Natural killer cell treated with Interleukin-12 subunit alpha and Interleukin-12 subunit beta and Interleukin-15 and Interleukin-18, amount 100 ng/mL, for 72 hours (primary cell): Measurements from ENCODE around the gene SNRNP200. TPM values are rescaled to one million over a fixed set of nuclear protein-coding genes. Genes with fewer than 3 reads are reported as not detected.

Source experiments
- ATAC-seq, 2 donors: fragments of 150-1000 bp; cut with Tn5 transposase in 1 of 2; sonication (Bioruptor Pico), chemical (Tn5 transposase) in 1 of 2; 2 replicates each; pipeline ENCODE4 v1.10.0; 2021
- DNase-seq: peaks from one replicate; pipeline ENCODE4 v3.0.0; 2022; ENCODE audit warnings: low spot score
- H3K27ac Mint-ChIP-seq, 2 donors: 1 replicate in 1 of 2; 2 replicates in 1 of 2; pipeline ENCODE4 v1.8.0; 2022; ENCODE audit warnings: mixed read lengths in 2 of 2, mild to moderate bottlenecking in 1 of 2, moderate library complexity in 1 of 2
- H3K27me3 Mint-ChIP-seq, 2 donors: 1 replicate in 1 of 2; 2 replicates in 1 of 2; pipeline ENCODE4 v1.8.0; 2022; ENCODE audit warnings: mixed read lengths in 2 of 2
- H3K36me3 Mint-ChIP-seq: one replicate; pipeline ENCODE4 v1.8.0; 2022; ENCODE audit warnings: mixed read lengths
- H3K4me1 Mint-ChIP-seq, 2 donors: 1 replicate in 1 of 2; 2 replicates in 1 of 2; pipeline ENCODE4 v1.8.0; 2022; ENCODE audit warnings: low read depth in 2 of 2, mixed read lengths in 2 of 2, mild to moderate bottlenecking in 1 of 2
- H3K4me3 Mint-ChIP-seq: one replicate; pipeline ENCODE4 v1.8.0; 2022; ENCODE audit warnings: mixed read lengths
- H3K9me3 Mint-ChIP-seq: 2 replicates; pipeline ENCODE4 v1.8.0; 2022; ENCODE audit warnings: mixed read lengths
- total RNA-seq, 2 donors: library from RNA; stranded (reverse); gene quantifications; one replicate each; pipeline ENCODE4 v1.2.3, GENCODE V29; 2022

SNRNP200 gene
- total RNA-seq = 100 to 1,000 TPM; 166 to 201 TPM

- Mint-ChIP-seq H3K27ac (peak within 1 kb of the TSS; percentile 98), H3K9me3 (no peaks in the 10 kb centered on the region), H3K4me1 (peaks cover 45 to 46% of the 10 kb centered on the region in 2 donors), H3K27me3 (no peaks in the 10 kb centered on the region), H3K4me3 (peak within 1 kb of the TSS; percentile 96), H3K36me3 (peaks cover 35% of the 10 kb centered on the region)
- DNase-seq (peak; percentile 93), ATAC-seq (peak; percentile 99)
These were observed at the start of gene SNRNP200 for GRCh38 chr2:96305091-96305978. Gene SNRNP200, minus strand, starts transcription at chr2:96305546. Its CDS starts 109 bp downstream, at chr2:96305437.

GRCh38 chr2:96354492-96354891 is 49.1 kb upstream of the SNRNP200 start:
- Mint-ChIP-seq H3K36me3 (peaks cover 4% of the 10 kb centered on the region), H3K27ac (no peak overlapping the region)

GRCh38 chr2:96353606-96354101 is 48.3 kb upstream of the SNRNP200 start:
- Mint-ChIP-seq H3K4me3 (no peak overlapping the region), H3K4me1 (no peaks in the 10 kb centered on the region), H3K27me3 (no peaks in the 10 kb centered on the region), H3K27ac (no peak overlapping the region), H3K36me3 (peaks cover 4% of the 10 kb centered on the region), H3K9me3 (no peaks in the 10 kb centered on the region)
- no peak for ATAC-seq
- no peak for DNase-seq

More at GRCh38 chr2:96354492-96354891, 49.1 kb upstream of the SNRNP200 start:
- Mint-ChIP-seq H3K4me1 (peaks cover 0 to 6% of the 10 kb centered on the region in 2 donors), H3K27me3 (no peaks in the 10 kb centered on the region), H3K9me3 (no peaks in the 10 kb centered on the region), H3K4me3 (no peak overlapping the region)
- no peak for ATAC-seq
- no peak for DNase-seq

GRCh38 chr2:96353032-96353561 is 47.8 kb upstream of the SNRNP200 start:
- no peak overlapping the region for H3K27ac Mint-ChIP-seq
- H3K9me3 Mint-ChIP-seq = no peaks in the 10 kb centered on the region
- H3K4me1 Mint-ChIP-seq = no peaks in the 10 kb centered on the region
- H3K27me3 Mint-ChIP-seq = no peaks in the 10 kb centered on the region
- DNase-seq = no peak
- no peak for ATAC-seq
- H3K4me3 Mint-ChIP-seq = no peak overlapping the region
- H3K36me3 Mint-ChIP-seq = peaks cover 4% of the 10 kb centered on the region

- H3K27ac Mint-ChIP-seq = no peak overlapping the region
These were observed 42.0 kb upstream of the SNRNP200 start for GRCh38 chr2:96347395-96347794.

GRCh38 chr2:96345868-96346462 is 40.6 kb upstream of the SNRNP200 start:
- Mint-ChIP-seq H3K27me3 (no peaks in the 10 kb centered on the region), H3K4me1 (peaks cover 4 to 37% of the 10 kb centered on the region in 2 donors), H3K27ac (peak overlapping the region in 1 of 2 donors; percentile 93), H3K4me3 (no peak overlapping the region), H3K9me3 (no peaks in the 10 kb centered on the region), H3K36me3 (peaks cover 29% of the 10 kb centered on the region)
- ATAC-seq (no peak), DNase-seq (no peak)

More at GRCh38 chr2:96347395-96347794, 42.0 kb upstream of the SNRNP200 start:
- peaks cover 0 to 23% of the 10 kb centered on the region in 2 donors for H3K4me1 Mint-ChIP-seq
- no peak for DNase-seq
- no peaks in the 10 kb centered on the region for H3K9me3 Mint-ChIP-seq
- ATAC-seq = no peak
- H3K4me3 Mint-ChIP-seq = no peak overlapping the region
- peaks cover 18% of the 10 kb centered on the region for H3K36me3 Mint-ChIP-seq
- no peaks in the 10 kb centered on the region for H3K27me3 Mint-ChIP-seq

- H3K27me3 Mint-ChIP-seq = no peaks in the 10 kb centered on the region
- peaks cover 4 to 42% of the 10 kb centered on the region in 2 donors for H3K4me1 Mint-ChIP-seq
- H3K27ac Mint-ChIP-seq = peak overlapping the region; percentile 1 to 93
- H3K4me3 Mint-ChIP-seq = no peak overlapping the region
- DNase-seq = no peak
- no peak for ATAC-seq
- H3K9me3 Mint-ChIP-seq = no peaks in the 10 kb centered on the region
- peaks cover 30% of the 10 kb centered on the region for H3K36me3 Mint-ChIP-seq
These were observed 40.1 kb upstream of the SNRNP200 start for GRCh38 chr2:96345438-96345837.

GRCh38 chr2:96344011-96344410 is 38.7 kb upstream of the SNRNP200 start:
- Mint-ChIP-seq H3K27ac (peak overlapping the region; percentile 36 to 93), H3K9me3 (no peaks in the 10 kb centered on the region), H3K4me1 (peaks cover 7 to 55% of the 10 kb centered on the region in 2 donors), H3K36me3 (peaks cover 36% of the 10 kb centered on the region), H3K27me3 (no peaks in the 10 kb centered on the region), H3K4me3 (peak overlapping the region; percentile 85)
- ATAC-seq = peak; percentile 71 to 93
- no peak for DNase-seq

GRCh38 chr2:96342085-96342484 is 36.7 kb upstream of the SNRNP200 start:
- Mint-ChIP-seq H3K36me3 (peaks cover 40% of the 10 kb centered on the region), H3K27me3 (no peaks in the 10 kb centered on the region), H3K4me1 (peaks cover 12 to 67% of the 10 kb centered on the region in 2 donors), H3K27ac (peak overlapping the region; percentile 30 to 93), H3K4me3 (peak overlapping the region; percentile 85), H3K9me3 (no peaks in the 10 kb centered on the region)
- ATAC-seq = peak in 1 of 2 donors; percentile 81
- DNase-seq = no peak

GRCh38 chr2:96341641-96342040 is 36.3 kb upstream of the SNRNP200 start:
- peaks cover 14 to 71% of the 10 kb centered on the region in 2 donors for H3K4me1 Mint-ChIP-seq
- no peak for ATAC-seq
- peak overlapping the region; percentile 30 to 93 for H3K27ac Mint-ChIP-seq
- no peak for DNase-seq
- H3K27me3 Mint-ChIP-seq = no peaks in the 10 kb centered on the region
- peaks cover 43% of the 10 kb centered on the region for H3K36me3 Mint-ChIP-seq
- H3K4me3 Mint-ChIP-seq = peak overlapping the region; percentile 85
- no peaks in the 10 kb centered on the region for H3K9me3 Mint-ChIP-seq

GRCh38 chr2:96340493-96341414 is 35.4 kb upstream of the SNRNP200 start:
- H3K9me3 Mint-ChIP-seq = no peaks in the 10 kb centered on the region
- H3K27ac Mint-ChIP-seq = peak overlapping the region; percentile 30 to 93
- ATAC-seq (no peak), DNase-seq (no peak)
- H3K27me3 Mint-ChIP-seq = no peaks in the 10 kb centered on the region
- peak overlapping the region; percentile 85 for H3K4me3 Mint-ChIP-seq
- peaks cover 39% of the 10 kb centered on the region for H3K36me3 Mint-ChIP-seq
- peaks cover 21 to 79% of the 10 kb centered on the region in 2 donors for H3K4me1 Mint-ChIP-seq

GRCh38 chr2:96336873-96337272 is 31.5 kb upstream of the SNRNP200 start:
- peaks cover 23% of the 10 kb centered on the region for H3K36me3 Mint-ChIP-seq
- ATAC-seq (no peak), DNase-seq (no peak)
- no peaks in the 10 kb centered on the region for H3K9me3 Mint-ChIP-seq
- peaks cover 33 to 73% of the 10 kb centered on the region in 2 donors for H3K4me1 Mint-ChIP-seq
- H3K27me3 Mint-ChIP-seq = no peaks in the 10 kb centered on the region
- H3K4me3 Mint-ChIP-seq = peak overlapping the region; percentile 92
- H3K27ac Mint-ChIP-seq = peak overlapping the region; percentile 69 to 82
